K562 (cell line): ENCODE data around the gene CLDN1. TPM values are rescaled to one million over a fixed set of nuclear protein-coding genes. Genes with fewer than 3 reads are reported as not detected.

Source experiments
- ATAC-seq: fragments of 200-7000 bp; cut with Tn5 transposase; 3 replicates; pipeline ENCODE4 v1.9.1; 2020; ENCODE audit warnings: moderate library complexity
- BruUV-seq: library from RNA; stranded (reverse); fragments of 400-500 nt; replicated peaks from 2 replicates; lab custom pipeline; 2021; lab: Mats Ljungman, UMichigan
- CTCF ChIA-PET: fragments of 300-600 bp; formaldehyde crosslinking; extraction: SDS; loops from one replicate; lab custom pipeline; 2021; ENCODE audit warnings: low intra/inter-chr PET ratio; lab: Yijun Ruan, JAX
- POLR2A ChIA-PET: fragments of 300-600, 350-650 bp; sonication (Branson Sonifier 250); formaldehyde crosslinking; extraction: SDS; loops from one replicate; lab custom pipeline; 2021; ENCODE audit warnings: antibody characterized with exemption, inconsistent platforms; lab: Yijun Ruan, JAX
- DNase-seq, 4 experiments: peaks; one replicate each; pipeline versions ENCODE4 v3.0.0 to v3.0.0-alpha.2; 2011 to 2018; ENCODE audit warnings: low spot score in 3 of 4, mixed read lengths in 3 of 4; ENCODE audit errors: extremely low read depth in 1 of 4
- FAIRE-seq: peaks from 2 replicates; lab custom pipeline; 2011; peaks lifted over from hg19 to GRCh38; lab: Jason Lieb, UNC
- H2AFZ ChIP-seq: 2 replicates; pipeline ENCODE4 v1.6.0; 2011; ENCODE audit warnings: low read depth, low read length, control low read depth, inconsistent platforms
- H3K27ac ChIP-seq: fragments of 200-600 bp; 3 replicates; pipeline ENCODE4 v1.8.0; 2011; ENCODE audit warnings: low read depth, mild to moderate bottlenecking, control low read depth, inconsistent platforms, low read length, moderate library complexity, mixed read lengths; ENCODE audit errors: extremely low read depth
- H3K27me3 ChIP-seq, 2 experiments: fragments of 300-600 bp in 1 of 2; 2 replicates in 1 of 2; 3 replicates in 1 of 2; pipeline versions ENCODE4 v1.6.0 to v1.8.0; 2011; ENCODE audit warnings: inconsistent platforms in 2 of 2, low read length in 2 of 2, mild to moderate bottlenecking in 1 of 2, mixed read lengths in 1 of 2, moderate library complexity in 1 of 2; ENCODE audit not compliant: control insufficient read depth in 2 of 2, insufficient read depth in 2 of 2
- H3K36me3 ChIP-seq: fragments of 300-600 bp; 3 replicates; pipeline ENCODE4 v1.8.0; 2011; ENCODE audit warnings: mild to moderate bottlenecking, low read length, inconsistent platforms; ENCODE audit not compliant: control insufficient read depth, insufficient read depth
- H3K4me1 ChIP-seq, 2 experiments: fragments of 200-600 bp in 1 of 2; replicated peaks in 1 of 2; 2 replicates in 1 of 2; 3 replicates in 1 of 2; pipeline versions ENCODE4 v1.5.1 to v1.8.0; 2011; ENCODE audit warnings: inconsistent platforms in 2 of 2, low read length in 2 of 2, mild to moderate bottlenecking in 1 of 2, mixed read lengths in 1 of 2, moderate library complexity in 1 of 2; ENCODE audit not compliant: control insufficient read depth in 2 of 2, insufficient read depth in 2 of 2
- H3K4me2 ChIP-seq: 2 replicates; pipeline ENCODE4 v1.6.1; 2011; ENCODE audit warnings: low read length, control low read depth, inconsistent platforms, mixed read lengths; ENCODE audit not compliant: insufficient read depth
- H3K4me3 ChIP-seq: fragments of 200-600 bp; sonication (generic), shearing (Covaris generic); 2 replicates; pipeline ENCODE4 v1.5.1; 2016; ENCODE audit warnings: control low read depth, inconsistent platforms
- H3K79me2 ChIP-seq: fragments of 200-600 bp; 3 replicates; pipeline ENCODE4 v1.8.0; 2011; ENCODE audit warnings: low read length, inconsistent platforms; ENCODE audit not compliant: control insufficient read depth, insufficient read depth
- H3K9ac ChIP-seq, 2 experiments: 2 replicates each; pipeline versions ENCODE4 v1.6.0 to v1.6.1; 2011; ENCODE audit warnings: low read depth in 2 of 2, low read length in 2 of 2, control low read depth in 1 of 2, inconsistent platforms in 1 of 2, mild to moderate bottlenecking in 1 of 2, mixed read lengths in 1 of 2; ENCODE audit not compliant: insufficient read depth in 1 of 2
- H3K9me1 ChIP-seq: one replicate; pipeline ENCODE4 v1.6.0; 2011; ENCODE audit warnings: inconsistent platforms, mild to moderate bottlenecking, low read length, moderate library complexity; ENCODE audit not compliant: control insufficient read depth, insufficient read depth
- H3K9me3 ChIP-seq: replicated peaks from 2 replicates; pipeline ENCODE4 v1.5.1; 2011; ENCODE audit warnings: low read depth, low read length, inconsistent platforms; ENCODE audit not compliant: control insufficient read depth, insufficient read depth
- H4K20me1 ChIP-seq: replicated peaks from 2 replicates; pipeline ENCODE4 v1.6.1; 2011; ENCODE audit warnings: low read length, inconsistent platforms, mixed read lengths; ENCODE audit not compliant: control insufficient read depth, insufficient read depth
- DPF2 ChIP-seq: fragments of 450-650 bp; IDR thresholded peaks from 2 replicates; pipeline ENCODE4 v1.6.1; 2016
- LEF1 ChIP-seq: fragments of 450-650 bp; IDR thresholded peaks from 2 replicates; pipeline ENCODE4 v1.6.1; 2016; ENCODE audit warnings: mild to moderate bottlenecking
- RAD51 ChIP-seq: fragments of 450-650 bp; IDR thresholded peaks from 2 replicates; pipeline ENCODE4 v1.7.1; 2016; ENCODE audit warnings: low read depth, mild to moderate bottlenecking, borderline replicate concordance
- SP1 ChIP-seq: sonication (generic); formaldehyde crosslinking; IDR thresholded peaks from 2 replicates; pipeline ENCODE4 v1.8.1; 2022; ENCODE audit warnings: mild to moderate bottlenecking, missing genetic modification reagents
- ZNF121 ChIP-seq: sonication (generic); formaldehyde crosslinking; conservative IDR thresholded peaks from 2 replicates; pipeline ENCODE4 v1.8.0; 2022; ENCODE audit warnings: missing genetic modification reagents
- in situ Hi-C: fragments of 300-500 bp; cut with MboI; formaldehyde crosslinking; loops from 4 replicates; pipeline ENCODE4 v1.15.0; 2018; ENCODE audit warnings: inconsistent platforms, mixed read lengths
- intact Hi-C: fragments of 100-400 bp; cut with micrococcal nuclease; formaldehyde crosslinking; loops from 2 replicates; pipeline ENCODE4 v1.14.2; 2022
- polyA plus RNA-seq, 8 experiments: library from polyadenylated mRNA; depleted of rRNA in 4 of 8; stranded (reverse) in 5 of 8; unstranded in 3 of 8; fragments of >200 nt; fragmentation: Nextera tagmentation in 2 of 8; fragmentation: Illumina TruSeq in 1 of 8; extraction: Ambion mirVana in 2 of 8; extraction: Trizol in 1 of 8; gene quantifications; 2 replicates each; pipeline versions ENCODE4 v1.2.1 to v1.2.3, GENCODE V29; 2011 to 2014; ENCODE audit warnings: inconsistent platforms in 1 of 8, missing spikeins in 1 of 8
- total RNA-seq, 7 experiments: library from RNA; depleted of rRNA in 6 of 7; stranded (reverse); fragments of >200 nt in 6 of 7; fragmentation: Illumina TruSeq in 2 of 7; extraction: Trizol in 2 of 7; gene quantifications; 2 replicates each; pipeline versions ENCODE4 v1.2.1 to v1.2.3, GENCODE V29; 2011 to 2021; ENCODE audit warnings: low replicate concordance in 1 of 7
- TF ChIP-seq, protein P1 (sequence below): sonication (generic); formaldehyde crosslinking; IDR thresholded peaks from 2 replicates; pipeline ENCODE4 v1.8.0; 2022; ENCODE audit warnings: mild to moderate bottlenecking, missing genetic modification reagents

The CLDN1 gene
- total and polyA plus RNA-seq, 9 of the 15 experiments (the other 6 are each of a cell fraction or from before 2014, with no cell fraction given) = 0.16 TPM; not detected in 8

DNA sequence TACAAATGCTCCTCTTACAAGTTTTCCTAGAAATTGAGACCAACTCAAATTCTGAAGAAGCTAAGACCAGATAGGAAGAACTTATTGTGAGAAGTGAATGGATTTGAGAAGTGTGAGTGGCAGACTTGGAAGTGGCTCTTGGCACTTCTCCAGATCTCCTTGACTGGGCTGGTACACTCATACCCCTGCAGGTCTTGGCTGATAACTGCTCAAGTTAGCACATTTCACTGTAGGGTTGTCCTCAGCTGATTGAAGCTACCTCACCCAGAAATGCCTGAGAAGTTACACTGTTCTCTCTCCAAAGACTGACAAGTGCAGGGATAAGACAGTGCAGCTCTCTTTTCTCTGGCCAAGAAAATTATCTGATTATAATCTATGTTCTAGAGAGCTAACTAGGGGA lies 16.5 kb upstream of the CLDN1 start:
- ATAC-seq (no peak), DNase-seq (no peak), FAIRE-seq (no peak)
- intact Hi-C loops = no loop called here
- TF ChIP-seq LEF1 (no peak), DPF2 (no peak), ZNF121 (CRISPR knock-in tag) (no peak), SP1 (CRISPR knock-in tag) (no peak), RAD51 (no peak)
- TF ChIP-seq, protein P1, sequence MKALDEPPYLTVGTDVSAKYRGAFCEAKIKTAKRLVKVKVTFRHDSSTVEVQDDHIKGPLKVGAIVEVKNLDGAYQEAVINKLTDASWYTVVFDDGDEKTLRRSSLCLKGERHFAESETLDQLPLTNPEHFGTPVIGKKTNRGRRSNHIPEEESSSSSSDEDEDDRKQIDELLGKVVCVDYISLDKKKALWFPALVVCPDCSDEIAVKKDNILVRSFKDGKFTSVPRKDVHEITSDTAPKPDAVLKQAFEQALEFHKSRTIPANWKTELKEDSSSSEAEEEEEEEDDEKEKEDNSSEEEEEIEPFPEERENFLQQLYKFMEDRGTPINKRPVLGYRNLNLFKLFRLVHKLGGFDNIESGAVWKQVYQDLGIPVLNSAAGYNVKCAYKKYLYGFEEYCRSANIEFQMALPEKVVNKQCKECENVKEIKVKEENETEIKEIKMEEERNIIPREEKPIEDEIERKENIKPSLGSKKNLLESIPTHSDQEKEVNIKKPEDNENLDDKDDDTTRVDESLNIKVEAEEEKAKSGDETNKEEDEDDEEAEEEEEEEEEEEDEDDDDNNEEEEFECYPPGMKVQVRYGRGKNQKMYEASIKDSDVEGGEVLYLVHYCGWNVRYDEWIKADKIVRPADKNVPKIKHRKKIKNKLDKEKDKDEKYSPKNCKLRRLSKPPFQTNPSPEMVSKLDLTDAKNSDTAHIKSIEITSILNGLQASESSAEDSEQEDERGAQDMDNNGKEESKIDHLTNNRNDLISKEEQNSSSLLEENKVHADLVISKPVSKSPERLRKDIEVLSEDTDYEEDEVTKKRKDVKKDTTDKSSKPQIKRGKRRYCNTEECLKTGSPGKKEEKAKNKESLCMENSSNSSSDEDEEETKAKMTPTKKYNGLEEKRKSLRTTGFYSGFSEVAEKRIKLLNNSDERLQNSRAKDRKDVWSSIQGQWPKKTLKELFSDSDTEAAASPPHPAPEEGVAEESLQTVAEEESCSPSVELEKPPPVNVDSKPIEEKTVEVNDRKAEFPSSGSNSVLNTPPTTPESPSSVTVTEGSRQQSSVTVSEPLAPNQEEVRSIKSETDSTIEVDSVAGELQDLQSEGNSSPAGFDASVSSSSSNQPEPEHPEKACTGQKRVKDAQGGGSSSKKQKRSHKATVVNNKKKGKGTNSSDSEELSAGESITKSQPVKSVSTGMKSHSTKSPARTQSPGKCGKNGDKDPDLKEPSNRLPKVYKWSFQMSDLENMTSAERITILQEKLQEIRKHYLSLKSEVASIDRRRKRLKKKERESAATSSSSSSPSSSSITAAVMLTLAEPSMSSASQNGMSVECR = no peak
- H3K4me2 ChIP-seq = no peak overlapping the region
- no peaks in the 10 kb centered on the region for H4K20me1 ChIP-seq
- ChIA-PET POLR2A (no interaction called here), CTCF (no interaction called here)
- BruUV-seq = no TSS peak
- in situ Hi-C loops = no loop called here
- no peaks in the 10 kb centered on the region for H3K9me1 ChIP-seq
- no peaks in the 10 kb centered on the region for H3K36me3 ChIP-seq
- no peaks in the 10 kb centered on the region for H3K27me3 ChIP-seq
- H3K4me3 ChIP-seq = no peak overlapping the region
- no peak overlapping the region for H3K9ac ChIP-seq
- H3K4me1 ChIP-seq = no peaks in the 10 kb centered on the region
- H3K9me3 ChIP-seq = 0 out of 2 replicates have a peak, but pooled peaks cover 1% of the 10 kb centered on the region
- no peak overlapping the region for H2AFZ ChIP-seq
- H3K79me2 ChIP-seq = no peaks in the 10 kb centered on the region
- H3K27ac ChIP-seq = no peak overlapping the region
